Measurements from ENCODE around the gene PDXDC1.
"Not testable (repeated sequence)": the region's sequence is repeated elsewhere in the genome, so short reads cannot be mapped to it uniquely, and the experiment has no call there.

Gene PDXDC1

DNA sequence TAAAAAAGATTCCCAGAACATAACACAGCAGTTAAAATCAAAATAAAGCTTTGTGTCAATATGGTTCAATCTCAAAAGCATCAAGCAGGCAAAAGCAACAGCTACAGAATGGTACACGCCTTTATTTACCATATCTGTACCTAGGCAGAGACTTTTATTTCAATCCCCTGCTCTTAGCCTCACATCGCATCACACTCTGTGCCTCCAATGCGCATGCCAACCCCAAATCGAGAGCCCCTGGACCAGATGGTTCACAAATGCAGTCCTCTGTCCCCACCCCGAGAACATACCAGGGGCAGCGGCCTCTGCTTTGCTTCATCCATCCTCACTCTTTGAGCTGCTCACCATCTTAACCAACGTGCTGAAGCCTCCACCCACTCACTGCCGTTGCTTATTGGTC, 91.9 kb downstream of the PDXDC1 start:
- H3K36me3 ChIP-seq (ENCODE audit: control insufficient read depth in 1 of 2, insufficient read depth in 2 of 2, low read length in 2 of 2) = peaks cover 6 to 37% of the 10 kb centered on the region in 2 donors
- not testable (repeated sequence) for H3K27ac ChIP-seq (ENCODE audit: low read depth, low read length); H3K27me3 ChIP-seq (ENCODE audit: control insufficient read depth in 1 of 2, insufficient read depth in 2 of 2, low read length in 2 of 2)

DNA sequence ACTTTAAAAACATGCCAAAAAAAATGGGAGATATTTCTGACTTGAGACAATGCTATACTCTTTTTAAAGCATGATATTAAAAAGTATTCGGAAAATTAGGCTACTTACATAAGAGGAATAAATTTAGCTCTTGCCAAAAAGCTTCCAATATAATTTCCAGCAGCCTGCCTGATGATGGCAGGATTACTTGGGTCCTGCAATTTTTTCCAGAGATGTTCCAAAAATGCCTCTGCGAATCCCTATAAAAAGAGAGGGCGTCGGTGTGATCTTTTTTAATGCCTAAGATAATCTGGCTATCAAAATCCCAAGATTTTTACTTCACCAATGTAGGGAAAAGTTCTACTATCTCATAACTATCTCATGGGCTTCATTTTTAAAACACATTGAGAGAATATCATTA, 96.2 kb downstream of the PDXDC1 start:
- not testable (repeated sequence) for H3K27me3 ChIP-seq (ENCODE audit: control insufficient read depth in 1 of 2, insufficient read depth in 2 of 2, low read length in 2 of 2); H3K27ac ChIP-seq (ENCODE audit: low read depth, low read length); H3K9me3 ChIP-seq (ENCODE audit: control insufficient read depth in 1 of 2, low read length in 2 of 2); H3K4me1 ChIP-seq (ENCODE audit: control insufficient read depth in 1 of 2, insufficient read depth in 2 of 2, low read length in 2 of 2); H3K9ac ChIP-seq (ENCODE audit: low read depth in 1 of 2, low read length in 2 of 2); H3K4me3 ChIP-seq (ENCODE audit: low read depth in 1 of 2, low read length in 2 of 2)
- H3K36me3 ChIP-seq (ENCODE audit: control insufficient read depth in 1 of 2, insufficient read depth in 2 of 2, low read length in 2 of 2) = peaks cover 15 to 40% of the 10 kb centered on the region in 2 donors

More for the DNA sequence above, 91.9 kb downstream of the PDXDC1 start:
- H3K9ac ChIP-seq (ENCODE audit: low read depth in 1 of 2, low read length in 2 of 2); H3K4me3 ChIP-seq (ENCODE audit: low read depth in 1 of 2, low read length in 2 of 2); H3K4me1 ChIP-seq (ENCODE audit: control insufficient read depth in 1 of 2, insufficient read depth in 2 of 2, low read length in 2 of 2); H3K9me3 ChIP-seq (ENCODE audit: control insufficient read depth in 1 of 2, low read length in 2 of 2): not testable (repeated sequence)

DNA sequence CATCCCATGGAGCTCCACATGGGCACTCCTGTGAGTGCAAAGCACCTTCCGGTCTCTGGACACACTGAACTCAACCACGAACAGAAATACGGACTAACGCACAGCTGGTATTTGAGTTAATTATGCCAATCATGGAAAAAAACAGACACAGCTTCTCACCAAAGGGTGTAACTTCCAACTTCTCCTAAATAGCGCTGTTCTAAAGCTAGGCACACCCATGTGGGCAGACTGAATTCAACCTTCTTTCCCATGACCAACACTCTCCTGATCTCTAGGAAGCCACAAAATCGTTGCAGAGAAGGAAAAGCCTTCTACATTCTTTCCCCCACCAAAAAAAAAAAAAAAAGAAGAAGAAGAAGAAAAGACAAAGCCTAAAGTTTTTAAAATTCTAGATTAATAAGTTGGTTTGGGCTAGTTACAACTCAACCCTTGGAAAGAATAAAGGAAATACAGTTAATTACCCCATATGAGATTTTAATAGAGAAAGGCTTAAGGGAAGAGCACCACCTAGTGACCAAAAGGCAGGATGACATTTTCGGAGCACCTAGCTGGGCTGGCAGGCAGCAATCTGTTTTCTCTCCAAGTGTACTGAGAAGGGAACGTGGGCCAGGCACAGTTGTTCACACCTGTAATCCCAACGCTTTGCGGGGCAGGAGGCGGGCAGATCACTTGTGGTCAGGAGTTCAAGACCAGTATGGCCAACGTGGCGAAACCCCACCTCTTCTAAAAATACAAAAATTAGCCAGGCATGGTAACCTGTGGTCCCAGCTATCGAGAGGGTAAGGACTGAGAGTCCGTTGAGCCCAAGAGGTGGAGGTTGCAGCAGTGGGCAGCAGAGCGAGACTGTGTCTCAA, 97.3 kb downstream of the PDXDC1 start:
- peaks cover 17 to 46% of the 10 kb centered on the region in 2 donors for H3K36me3 ChIP-seq (ENCODE audit: control insufficient read depth in 1 of 2, insufficient read depth in 2 of 2, low read length in 2 of 2)
- H3K9me3 ChIP-seq (ENCODE audit: control insufficient read depth in 1 of 2, low read length in 2 of 2); H3K27me3 ChIP-seq (ENCODE audit: control insufficient read depth in 1 of 2, insufficient read depth in 2 of 2, low read length in 2 of 2); H3K4me3 ChIP-seq (ENCODE audit: low read depth in 1 of 2, low read length in 2 of 2); H3K27ac ChIP-seq (ENCODE audit: low read depth, low read length); H3K9ac ChIP-seq (ENCODE audit: low read depth in 1 of 2, low read length in 2 of 2); H3K4me1 ChIP-seq (ENCODE audit: control insufficient read depth in 1 of 2, insufficient read depth in 2 of 2, low read length in 2 of 2): not testable (repeated sequence)

DNA sequence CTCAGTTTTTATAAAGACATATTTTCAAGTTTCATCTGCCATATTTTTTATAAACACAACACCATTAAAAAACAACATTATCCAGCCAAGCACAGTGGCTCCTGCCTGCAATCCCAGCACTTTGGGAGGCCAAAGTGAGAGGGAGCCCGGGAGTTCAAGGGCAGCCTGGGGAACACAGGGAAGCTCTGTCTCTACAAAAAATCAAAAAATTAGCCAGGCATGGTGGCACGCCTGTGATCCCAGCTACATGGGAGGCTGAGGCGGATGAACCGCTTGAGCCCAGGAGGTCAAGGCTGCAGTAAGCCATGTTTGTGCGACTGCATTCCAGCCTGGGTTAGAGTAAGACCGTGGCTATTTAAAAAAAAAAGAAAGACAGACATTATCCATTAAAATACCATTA, 98.3 kb downstream of the PDXDC1 start:
- Histone ChIP-seq H3K9me3 (ENCODE audit: control insufficient read depth in 1 of 2, low read length in 2 of 2) (no peaks in the 10 kb centered on the region), H3K9ac (ENCODE audit: low read depth in 1 of 2, low read length in 2 of 2) (no peak overlapping the region), H3K27ac (ENCODE audit: low read depth, low read length) (no peak overlapping the region), H3K4me3 (ENCODE audit: low read depth in 1 of 2, low read length in 2 of 2) (no peak overlapping the region), H3K4me1 (ENCODE audit: control insufficient read depth in 1 of 2, insufficient read depth in 2 of 2, low read length in 2 of 2) (no peaks in the 10 kb centered on the region), H3K36me3 (ENCODE audit: control insufficient read depth in 1 of 2, insufficient read depth in 2 of 2, low read length in 2 of 2) (peaks cover 17 to 46% of the 10 kb centered on the region in 2 donors), H3K27me3 (ENCODE audit: control insufficient read depth in 1 of 2, insufficient read depth in 2 of 2, low read length in 2 of 2) (no peaks in the 10 kb centered on the region)

DNA sequence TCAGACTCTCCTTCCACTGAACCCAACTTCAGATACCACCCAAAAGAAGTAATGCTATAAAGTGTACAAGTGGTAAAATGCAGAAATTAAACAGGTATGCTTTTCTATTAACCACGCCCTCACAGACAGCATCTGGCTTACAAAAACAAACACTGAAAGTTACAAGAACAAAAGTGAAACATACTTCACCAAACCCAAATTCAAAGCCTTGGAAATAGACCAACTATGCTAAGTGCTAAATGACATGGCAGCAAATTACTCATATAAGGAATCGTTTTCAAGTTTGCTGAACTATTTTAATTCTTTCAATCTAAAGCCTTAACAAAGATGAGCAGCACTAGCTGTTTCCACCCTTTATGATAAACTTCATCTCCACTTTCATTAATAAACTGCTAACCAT, 101.3 kb downstream of the PDXDC1 start:
- H3K36me3 ChIP-seq (ENCODE audit: control insufficient read depth in 1 of 2, insufficient read depth in 2 of 2, low read length in 2 of 2) = peaks cover 17 to 48% of the 10 kb centered on the region in 2 donors
- not testable (repeated sequence) for H3K4me1 ChIP-seq (ENCODE audit: control insufficient read depth in 1 of 2, insufficient read depth in 2 of 2, low read length in 2 of 2); H3K4me3 ChIP-seq (ENCODE audit: low read depth in 1 of 2, low read length in 2 of 2); H3K9me3 ChIP-seq (ENCODE audit: control insufficient read depth in 1 of 2, low read length in 2 of 2); H3K9ac ChIP-seq (ENCODE audit: low read depth in 1 of 2, low read length in 2 of 2); H3K27me3 ChIP-seq (ENCODE audit: control insufficient read depth in 1 of 2, insufficient read depth in 2 of 2, low read length in 2 of 2); H3K27ac ChIP-seq (ENCODE audit: low read depth, low read length)

DNA sequence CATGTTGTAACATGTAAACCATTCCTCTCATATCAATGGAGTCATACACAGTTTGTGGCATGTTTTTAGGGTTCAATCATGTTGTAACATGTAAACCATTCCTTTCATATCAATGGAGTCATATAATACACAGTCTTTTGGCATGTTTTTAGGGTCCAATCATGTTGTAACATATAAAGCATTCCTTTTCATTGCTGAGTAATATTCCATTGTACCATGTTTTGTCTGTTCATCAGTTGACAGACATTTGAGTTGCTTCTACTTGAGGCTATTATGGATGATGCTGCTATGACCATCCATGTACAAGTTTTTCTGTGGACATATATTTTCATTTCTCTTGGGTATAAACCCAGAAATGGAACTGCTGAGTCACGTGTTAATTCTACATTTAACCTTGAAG, 106.1 kb downstream of the PDXDC1 start:
- not testable (repeated sequence) for H3K27me3 ChIP-seq (ENCODE audit: control insufficient read depth in 1 of 2, insufficient read depth in 2 of 2, low read length in 2 of 2); H3K27ac ChIP-seq (ENCODE audit: low read depth, low read length); H3K4me3 ChIP-seq (ENCODE audit: low read depth in 1 of 2, low read length in 2 of 2); H3K9ac ChIP-seq (ENCODE audit: low read depth in 1 of 2, low read length in 2 of 2); H3K4me1 ChIP-seq (ENCODE audit: control insufficient read depth in 1 of 2, insufficient read depth in 2 of 2, low read length in 2 of 2); H3K9me3 ChIP-seq (ENCODE audit: control insufficient read depth in 1 of 2, low read length in 2 of 2)
- H3K36me3 ChIP-seq (ENCODE audit: control insufficient read depth in 1 of 2, insufficient read depth in 2 of 2, low read length in 2 of 2) = peaks cover 3 to 31% of the 10 kb centered on the region in 2 donors

DNA sequence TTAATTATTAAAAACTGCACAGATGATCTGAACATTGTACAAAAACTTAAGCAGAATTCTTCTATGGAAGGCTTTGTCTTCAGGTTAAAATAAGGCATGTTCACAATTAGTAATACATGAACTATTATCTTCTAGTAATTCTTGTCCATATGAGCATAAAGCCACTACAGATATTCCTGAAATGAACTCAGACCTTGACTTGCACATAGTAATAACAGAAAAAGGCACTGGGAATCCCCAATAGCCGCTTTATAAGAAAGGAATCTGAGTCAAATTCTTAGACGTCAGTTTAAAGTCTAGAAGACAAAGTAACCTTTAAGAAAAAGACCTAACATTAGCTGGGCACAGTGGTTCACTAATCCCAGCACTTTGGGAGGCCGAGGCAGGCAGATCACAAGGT, 108.0 kb downstream of the PDXDC1 start:
- H3K9ac ChIP-seq (ENCODE audit: low read depth in 1 of 2, low read length in 2 of 2); H3K27me3 ChIP-seq (ENCODE audit: control insufficient read depth in 1 of 2, insufficient read depth in 2 of 2, low read length in 2 of 2); H3K4me1 ChIP-seq (ENCODE audit: control insufficient read depth in 1 of 2, insufficient read depth in 2 of 2, low read length in 2 of 2); H3K27ac ChIP-seq (ENCODE audit: low read depth, low read length); H3K9me3 ChIP-seq (ENCODE audit: control insufficient read depth in 1 of 2, low read length in 2 of 2); H3K4me3 ChIP-seq (ENCODE audit: low read depth in 1 of 2, low read length in 2 of 2): not testable (repeated sequence)
- peaks cover 0 to 23% of the 10 kb centered on the region in 2 donors for H3K36me3 ChIP-seq (ENCODE audit: control insufficient read depth in 1 of 2, insufficient read depth in 2 of 2, low read length in 2 of 2)

DNA sequence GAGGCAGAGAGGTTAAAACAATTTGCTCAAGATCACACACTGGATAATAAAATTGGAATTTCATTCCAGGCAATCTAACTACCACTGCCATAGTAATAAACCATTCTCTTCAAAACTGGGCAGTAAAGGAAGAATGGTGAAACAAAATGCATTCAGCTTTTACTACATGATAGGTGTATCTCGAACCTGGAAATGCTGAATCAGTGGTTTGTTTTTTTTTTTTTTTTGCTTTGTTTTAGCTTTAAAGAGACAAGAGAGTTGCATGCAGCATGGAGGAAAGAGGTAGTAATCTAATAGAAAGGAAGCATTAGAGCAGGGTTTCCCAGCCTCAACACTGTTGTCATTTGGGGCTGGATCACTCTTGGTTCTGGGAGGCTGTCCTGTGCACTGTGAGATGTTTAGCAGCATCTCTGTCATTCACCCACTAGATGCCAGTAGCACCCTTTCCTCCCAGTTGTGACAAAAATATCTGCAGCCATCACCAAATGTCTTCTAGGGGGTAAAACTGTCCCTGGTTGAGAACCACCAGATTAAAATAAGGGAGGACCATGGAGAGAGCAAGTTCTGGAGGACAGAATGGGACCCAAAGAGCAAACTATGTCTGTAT, 115.9 kb downstream of the PDXDC1 start:
- H3K36me3 ChIP-seq (ENCODE audit: control insufficient read depth in 1 of 2, insufficient read depth in 2 of 2, low read length in 2 of 2); H3K9me3 ChIP-seq (ENCODE audit: control insufficient read depth in 1 of 2, low read length in 2 of 2); H3K4me1 ChIP-seq (ENCODE audit: control insufficient read depth in 1 of 2, insufficient read depth in 2 of 2, low read length in 2 of 2); H3K27ac ChIP-seq (ENCODE audit: low read depth, low read length); H3K4me3 ChIP-seq (ENCODE audit: low read depth in 1 of 2, low read length in 2 of 2); H3K9ac ChIP-seq (ENCODE audit: low read depth in 1 of 2, low read length in 2 of 2); H3K27me3 ChIP-seq (ENCODE audit: control insufficient read depth in 1 of 2, insufficient read depth in 2 of 2, low read length in 2 of 2): not testable (repeated sequence)

DNA sequence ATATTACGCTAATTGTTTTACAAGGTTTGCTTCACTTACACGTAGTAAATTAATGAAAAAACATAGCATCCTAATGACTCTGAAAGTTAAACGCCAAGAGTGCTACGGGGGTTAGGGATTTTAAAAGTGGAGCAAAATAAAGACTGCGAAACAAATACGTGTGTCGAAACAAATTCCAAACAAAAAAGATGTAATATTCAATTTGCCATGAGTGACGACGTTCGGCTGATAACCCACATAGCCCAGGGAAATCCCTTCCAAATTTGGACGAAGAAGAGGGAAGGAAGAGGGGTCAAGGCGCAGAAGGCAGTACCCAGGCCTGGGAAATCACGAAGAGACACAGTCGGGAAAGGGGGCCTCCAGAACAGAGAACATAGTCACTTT, 118.7 kb downstream of the PDXDC1 start:
- not testable (repeated sequence) for H3K27me3 ChIP-seq (ENCODE audit: control insufficient read depth in 1 of 2, insufficient read depth in 2 of 2, low read length in 2 of 2); H3K9me3 ChIP-seq (ENCODE audit: control insufficient read depth in 1 of 2, low read length in 2 of 2); H3K36me3 ChIP-seq (ENCODE audit: control insufficient read depth in 1 of 2, insufficient read depth in 2 of 2, low read length in 2 of 2); H3K27ac ChIP-seq (ENCODE audit: low read depth, low read length); H3K4me1 ChIP-seq (ENCODE audit: control insufficient read depth in 1 of 2, insufficient read depth in 2 of 2, low read length in 2 of 2)
- Histone ChIP-seq H3K9ac (ENCODE audit: low read depth in 1 of 2, low read length in 2 of 2) (peak overlapping the region; percentile 75 to 78), H3K4me3 (ENCODE audit: low read depth in 1 of 2, low read length in 2 of 2) (peak overlapping the region; percentile 81 to 88)

DNA sequence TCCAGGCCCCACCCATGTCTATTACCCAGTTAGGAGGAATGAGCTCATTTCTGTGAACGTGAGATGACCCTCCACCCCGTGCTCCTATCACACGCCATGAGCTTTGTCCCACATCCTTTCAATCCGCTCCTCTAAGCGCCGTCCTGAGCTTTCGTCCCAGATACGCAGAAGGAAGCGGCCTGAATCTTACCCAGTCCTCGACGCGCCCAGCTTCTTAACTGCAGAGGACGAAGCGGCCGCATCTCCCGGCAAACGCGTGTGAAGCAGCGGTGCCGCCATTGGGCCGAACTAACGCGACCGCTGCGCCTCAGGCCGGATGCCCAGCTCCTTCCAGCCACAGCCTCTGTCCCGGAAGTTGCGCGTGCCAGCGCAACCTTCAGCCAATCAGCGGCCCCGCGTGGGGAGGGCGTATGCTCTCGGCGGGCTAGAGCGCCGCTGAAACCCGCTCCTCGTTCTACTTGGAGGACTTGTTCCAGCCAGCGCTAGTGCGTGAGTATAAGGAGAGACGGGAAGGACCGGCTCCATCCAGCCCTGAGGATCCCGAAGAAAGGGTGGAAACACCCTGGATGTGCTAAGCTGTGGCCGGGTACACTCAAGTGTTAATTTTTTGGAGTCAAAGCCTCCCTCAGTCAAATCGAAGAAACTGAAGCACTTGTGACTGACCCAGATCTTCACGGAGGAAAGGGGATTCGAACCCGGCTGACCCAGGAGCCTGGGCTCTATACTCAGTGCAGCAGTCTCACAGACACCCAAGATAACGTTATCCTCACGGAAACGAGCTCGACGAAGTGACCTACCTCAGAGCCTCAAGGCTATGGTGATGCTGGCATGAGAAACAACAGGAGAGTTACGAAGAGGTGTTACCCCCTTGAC, 119.4 kb downstream of the PDXDC1 start, which contains the start of gene RRN3:
Gene RRN3, minus strand, starts transcription at position 318 of the 873 bp plus-strand sequence. Its CDS starts 39 bp downstream, at position 279.
- Histone ChIP-seq H3K4me3 (ENCODE audit: low read depth in 1 of 2, low read length in 2 of 2) (peak within 1 kb of the TSS; percentile 81 to 88), H3K27ac (ENCODE audit: low read depth, low read length) (peak within 1 kb of the TSS; percentile 83), H3K9ac (ENCODE audit: low read depth in 1 of 2, low read length in 2 of 2) (peak within 1 kb of the TSS; percentile 75 to 78)
- H3K27me3 ChIP-seq (ENCODE audit: control insufficient read depth in 1 of 2, insufficient read depth in 2 of 2, low read length in 2 of 2); H3K9me3 ChIP-seq (ENCODE audit: control insufficient read depth in 1 of 2, low read length in 2 of 2); H3K4me1 ChIP-seq (ENCODE audit: control insufficient read depth in 1 of 2, insufficient read depth in 2 of 2, low read length in 2 of 2); H3K36me3 ChIP-seq (ENCODE audit: control insufficient read depth in 1 of 2, insufficient read depth in 2 of 2, low read length in 2 of 2): not testable (repeated sequence)
